IPS-15b (cell line): ENCODE results near the gene OVAAL.

Source experiments
- H3K27me3 ChIP-seq: one replicate; pipeline ENCODE4 v1.6.1; 2013; ENCODE audit warnings: low read length; ENCODE audit not compliant: control insufficient read depth, insufficient read depth
- H3K36me3 ChIP-seq: one replicate; pipeline ENCODE4 v1.6.1; 2013; ENCODE audit warnings: low read length; ENCODE audit not compliant: control insufficient read depth, insufficient read depth
- H3K4me1 ChIP-seq: one replicate; pipeline ENCODE4 v1.6.1; 2013; ENCODE audit warnings: mild to moderate bottlenecking, low read length; ENCODE audit not compliant: control insufficient read depth, insufficient read depth
- H3K4me3 ChIP-seq: one replicate; pipeline ENCODE4 v1.5.1; 2013; ENCODE audit warnings: low read depth, low read length
- H3K9ac ChIP-seq: one replicate; pipeline ENCODE4 v1.6.1; 2013; ENCODE audit warnings: low read depth, mild to moderate bottlenecking, low read length
- H3K9me3 ChIP-seq: one replicate; pipeline ENCODE4 v1.6.1; 2013; ENCODE audit warnings: mild to moderate bottlenecking, low read length; ENCODE audit not compliant: control insufficient read depth, insufficient read depth

Gene OVAAL

DNA sequence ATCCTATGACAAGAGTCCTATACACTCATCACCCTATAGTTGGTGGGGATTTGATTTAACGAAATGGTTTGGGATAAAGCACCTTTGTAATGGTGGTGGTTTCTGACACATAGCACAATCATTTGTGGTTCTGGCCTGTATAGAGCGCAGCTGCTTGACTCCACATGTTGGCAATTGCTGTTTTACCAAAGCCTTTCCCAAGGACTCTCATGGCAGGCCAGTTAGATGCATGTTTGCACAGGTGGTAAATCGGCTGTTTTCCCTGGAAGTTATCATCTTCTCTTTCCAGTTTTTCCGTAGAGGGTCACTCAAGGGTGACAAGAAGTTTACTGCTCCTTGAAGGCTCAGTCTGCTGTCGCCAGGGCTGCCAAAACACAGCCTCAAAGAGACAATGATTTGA lies 56.0 kb downstream of the OVAAL start:
- Histone ChIP-seq H3K9me3 (no peaks in the 10 kb centered on the region), H3K36me3 (no peaks in the 10 kb centered on the region), H3K9ac (no peak overlapping the region), H3K4me3 (no peak overlapping the region), H3K4me1 (no peaks in the 10 kb centered on the region), H3K27me3 (no peaks in the 10 kb centered on the region)

DNA sequence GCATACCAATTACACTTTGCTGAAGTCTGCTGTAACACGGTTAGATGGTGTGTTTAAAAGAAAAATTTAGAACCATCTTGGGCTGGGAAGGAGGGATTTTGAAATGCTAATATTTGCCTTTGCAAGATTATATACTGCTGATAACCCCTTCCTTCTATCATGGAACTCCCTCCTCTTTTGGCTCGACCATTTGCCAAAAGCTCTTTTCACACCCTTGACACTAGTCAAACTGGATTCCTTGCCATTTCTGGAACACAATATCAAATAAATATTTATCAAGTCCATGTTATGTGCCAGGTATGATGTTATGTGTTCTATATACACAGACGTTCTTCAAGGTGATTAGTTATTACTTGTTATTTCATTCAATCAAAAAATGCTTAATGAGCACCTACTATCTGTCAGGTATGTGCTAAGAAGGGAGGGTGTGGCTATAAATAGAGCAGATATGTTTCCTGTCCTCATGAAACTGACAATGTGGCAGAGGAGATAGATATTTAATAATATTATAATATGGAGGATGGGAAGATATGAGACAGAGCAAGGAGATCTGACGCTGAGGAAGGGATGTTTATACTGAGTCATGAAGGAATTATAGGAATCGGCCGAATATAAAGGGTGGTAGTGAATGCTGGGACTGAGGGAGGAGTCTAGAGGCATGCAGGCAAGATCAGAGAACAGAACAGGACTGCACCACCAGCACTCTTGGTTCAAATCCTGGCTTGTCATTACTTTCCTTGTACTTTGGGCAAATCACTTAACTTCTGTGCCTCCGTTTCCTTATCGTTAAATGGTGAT lies 56.9 kb downstream of the OVAAL start:
- no peaks in the 10 kb centered on the region for H3K36me3 ChIP-seq
- no peak overlapping the region for H3K4me3 ChIP-seq
- H3K27me3 ChIP-seq, result no peaks in the 10 kb centered on the region
- no peaks in the 10 kb centered on the region for H3K9me3 ChIP-seq
- no peak overlapping the region for H3K9ac ChIP-seq
- H3K4me1 ChIP-seq, result no peaks in the 10 kb centered on the region
